Loucy (cell line): ENCODE results near the gene ZNF835.

Source experiments
- H2AFZ ChIP-seq: fragments of 200-600 bp; sonication (generic); 2 replicates; pipeline ENCODE4 v1.6.0; 2016; ENCODE audit warnings: antibody characterized with exemption, mild to moderate bottlenecking, low read length, moderate library complexity
- H3F3A ChIP-seq: fragments of 200-600 bp; 2 replicates; pipeline ENCODE4 v1.6.0; 2016; ENCODE audit warnings: antibody characterized with exemption, low read depth, mild to moderate bottlenecking
- H3K27me3 ChIP-seq: fragments of 200-600 bp; sonication (generic); 2 replicates; pipeline ENCODE4 v1.6.1; 2014; ENCODE audit warnings: low read length, mild to moderate bottlenecking; ENCODE audit not compliant: insufficient read depth, poor library complexity, severe bottlenecking
- H3K36me3 ChIP-seq: fragments of 200-600 bp; sonication (generic); 2 replicates; pipeline ENCODE4 v1.6.1; 2016; ENCODE audit warnings: low read length; ENCODE audit not compliant: insufficient read depth
- H3K4me1 ChIP-seq: fragments of 200-600 bp; sonication (generic); 2 replicates; pipeline ENCODE4 v1.5.1; 2014; ENCODE audit warnings: low read length, mild to moderate bottlenecking; ENCODE audit not compliant: insufficient read depth, poor library complexity, severe bottlenecking
- H3K4me2 ChIP-seq: fragments of 200-600 bp; sonication (generic); 2 replicates; pipeline ENCODE4 v1.6.0; 2014; ENCODE audit warnings: antibody characterized with exemption, low read length, low read depth, mild to moderate bottlenecking; ENCODE audit not compliant: poor library complexity, severe bottlenecking
- H3K4me3 ChIP-seq: fragments of 200-600 bp; sonication (generic); 2 replicates; pipeline ENCODE4 v1.5.1; 2014; ENCODE audit warnings: low read length, mild to moderate bottlenecking, mixed read lengths; ENCODE audit not compliant: poor library complexity, severe bottlenecking
- H3K79me2 ChIP-seq: fragments of 200-600 bp; sonication (generic); 2 replicates; pipeline ENCODE4 v1.6.1; 2014; ENCODE audit warnings: low read length; ENCODE audit not compliant: insufficient read depth
- H3K9ac ChIP-seq: fragments of 200-600 bp; sonication (generic); 2 replicates; pipeline ENCODE4 v1.6.0; 2014; ENCODE audit warnings: mild to moderate bottlenecking, low read depth, low read length, moderate library complexity; ENCODE audit not compliant: poor library complexity, severe bottlenecking
- H3K9me2 ChIP-seq: fragments of 200-600 bp; sonication (generic); replicated peaks from 2 replicates; pipeline ENCODE4 v1.6.1; 2016; ENCODE audit warnings: low read depth, low read length, mixed read lengths
- H3K9me3 ChIP-seq: fragments of 200-600 bp; sonication (generic); 2 replicates; pipeline ENCODE4 v1.6.1; 2014; ENCODE audit warnings: mild to moderate bottlenecking, antibody characterized with exemption, low read length, low read depth; ENCODE audit not compliant: insufficient read depth
- H4K20me1 ChIP-seq: fragments of 200-600 bp; sonication (generic); 2 replicates; pipeline ENCODE4 v1.6.0; 2014; ENCODE audit warnings: antibody characterized with exemption, low read length, mild to moderate bottlenecking; ENCODE audit not compliant: insufficient read depth, poor library complexity, severe bottlenecking
- EZH2phosphoT487 ChIP-seq: fragments of 200-600 bp; IDR thresholded peaks from 2 replicates; pipeline ENCODE4 v1.6.1; 2018; ENCODE audit warnings: antibody characterized with exemption, mild to moderate bottlenecking, moderate library complexity, borderline replicate concordance
- TF ChIP-seq, protein P1 (sequence below): fragments of 200-600 bp; sonication (generic); conservative IDR thresholded peaks from 2 replicates; pipeline ENCODE4 v1.5.1; 2014; ENCODE audit warnings: mild to moderate bottlenecking, antibody characterized with exemption, low read length

ZNF835 gene

DNA sequence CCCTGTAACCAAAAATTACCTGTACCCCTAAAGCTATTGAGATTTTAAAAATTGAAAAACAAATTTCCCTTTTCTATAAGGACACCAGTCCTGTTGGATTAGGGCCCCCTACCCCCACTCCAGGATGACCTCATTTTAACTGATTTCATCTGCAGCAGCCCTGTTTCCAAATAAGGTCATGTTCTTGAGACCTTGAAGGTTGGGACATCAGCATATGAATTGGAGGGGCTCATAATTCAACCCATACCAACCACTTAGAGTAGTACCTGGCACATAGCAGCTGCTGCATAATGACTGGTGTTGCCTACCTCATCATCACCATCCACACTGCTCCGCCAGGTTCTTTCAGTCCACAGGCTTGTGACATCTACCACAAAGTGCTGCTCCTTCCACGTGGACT is 58.8 kb downstream of the ZNF835 start:
- Histone ChIP-seq H3K4me2 (no peak overlapping the region), H3K9ac (no peak overlapping the region), H3K9me3 (no peaks in the 10 kb centered on the region), H3F3A (no peaks in the 10 kb centered on the region), H3K36me3 (peaks cover under 1% of the 10 kb centered on the region; the same call in 1 of the 2 replicates), H4K20me1 (peaks cover 4% of the 10 kb centered on the region), H2AFZ (no peak overlapping the region), H3K4me1 (no peaks in the 10 kb centered on the region), H3K27me3 (no peaks in the 10 kb centered on the region), H3K79me2 (peaks cover 23% of the 10 kb centered on the region; the same call in 1 of the 2 replicates), H3K9me2 (no peaks in the 10 kb centered on the region), H3K4me3 (no peak overlapping the region)
- no peak for TF ChIP-seq EZH2phosphoT487
- TF ChIP-seq, protein P1, sequence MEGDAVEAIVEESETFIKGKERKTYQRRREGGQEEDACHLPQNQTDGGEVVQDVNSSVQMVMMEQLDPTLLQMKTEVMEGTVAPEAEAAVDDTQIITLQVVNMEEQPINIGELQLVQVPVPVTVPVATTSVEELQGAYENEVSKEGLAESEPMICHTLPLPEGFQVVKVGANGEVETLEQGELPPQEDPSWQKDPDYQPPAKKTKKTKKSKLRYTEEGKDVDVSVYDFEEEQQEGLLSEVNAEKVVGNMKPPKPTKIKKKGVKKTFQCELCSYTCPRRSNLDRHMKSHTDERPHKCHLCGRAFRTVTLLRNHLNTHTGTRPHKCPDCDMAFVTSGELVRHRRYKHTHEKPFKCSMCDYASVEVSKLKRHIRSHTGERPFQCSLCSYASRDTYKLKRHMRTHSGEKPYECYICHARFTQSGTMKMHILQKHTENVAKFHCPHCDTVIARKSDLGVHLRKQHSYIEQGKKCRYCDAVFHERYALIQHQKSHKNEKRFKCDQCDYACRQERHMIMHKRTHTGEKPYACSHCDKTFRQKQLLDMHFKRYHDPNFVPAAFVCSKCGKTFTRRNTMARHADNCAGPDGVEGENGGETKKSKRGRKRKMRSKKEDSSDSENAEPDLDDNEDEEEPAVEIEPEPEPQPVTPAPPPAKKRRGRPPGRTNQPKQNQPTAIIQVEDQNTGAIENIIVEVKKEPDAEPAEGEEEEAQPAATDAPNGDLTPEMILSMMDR, result no peak
